Aorta (tissue), 5 donors: ENCODE data around the gene STARD9. TPM values are rescaled to one million over a fixed set of nuclear protein-coding genes. Genes with fewer than 3 reads are reported as not detected.
A peak's percentile ranks its signal among the peaks of the same experiment; 100 is the strongest.

ENCODE experiments used
- ATAC-seq: fragments of 200-7000 bp; cut with Tn5 transposase; one replicate; pipeline ENCODE4 v1.9.1; 2022; ENCODE audit warnings: moderate library complexity; ENCODE audit not compliant: low FRiP score
- DNase-seq, 2 donors: peaks; one replicate each; pipeline ENCODE4 v3.0.0-alpha.2; 2020
- H3K27ac ChIP-seq, 2 donors: one replicate each; pipeline ENCODE4 v1.5.1; 2013; ENCODE audit warnings: low read length in 2 of 2, mild to moderate bottlenecking in 2 of 2, moderate library complexity in 2 of 2, control low read depth in 1 of 2, inconsistent platforms in 1 of 2, low read depth in 1 of 2
- H3K27me3 ChIP-seq, 2 donors: one replicate each; pipeline ENCODE4 v1.6.1; 2013; ENCODE audit warnings: control low read depth in 1 of 2, low read length in 1 of 2, mild to moderate bottlenecking in 1 of 2, moderate library complexity in 1 of 2; ENCODE audit not compliant: insufficient read depth in 2 of 2, control insufficient read depth in 1 of 2
- H3K36me3 ChIP-seq, 2 donors: one replicate each; pipeline ENCODE4 v1.6.1; 2013; ENCODE audit warnings: control low read depth in 1 of 2, low read length in 1 of 2, mild to moderate bottlenecking in 1 of 2; ENCODE audit not compliant: insufficient read depth in 2 of 2, control insufficient read depth in 1 of 2
- H3K4me1 ChIP-seq, 2 donors: one replicate each; pipeline ENCODE4 v1.6.1; 2013; ENCODE audit warnings: low read length in 2 of 2, control low read depth in 1 of 2, mild to moderate bottlenecking in 1 of 2, moderate library complexity in 1 of 2; ENCODE audit not compliant: insufficient read depth in 2 of 2, control insufficient read depth in 1 of 2
- H3K4me3 ChIP-seq, 2 donors: one replicate each; pipeline ENCODE4 v1.5.1; 2013; ENCODE audit warnings: low read length in 2 of 2, control low read depth in 1 of 2, mild to moderate bottlenecking in 1 of 2
- H3K9me3 ChIP-seq: one replicate; pipeline ENCODE4 v1.6.1; 2013; ENCODE audit warnings: mild to moderate bottlenecking, low read length; ENCODE audit not compliant: control insufficient read depth
- WGBS, 2 donors: extraction: QIAGEN DNeasy Blood & Tissue Kit; methylation state at CpG; one replicate each; pipeline ENCODE4 v1.1.7; 2013; 5-methylcytosine and 5-hydroxymethylcytosine counted together
- intact Hi-C, 2 donors: fragments of 100-400 bp; cut with DNase I; formaldehyde crosslinking; loops; one replicate each; pipeline versions ENCODE4 v1.14.2 to v1.15.0; 2022
- polyA plus RNA-seq, 2 donors: library from polyadenylated mRNA; stranded (reverse); fragments of 200-250 nt; gene quantifications; one replicate each; pipeline ENCODE4 v1.2.3, GENCODE V29; 2013
- total RNA-seq, 2 donors: library from RNA; stranded (reverse); fragmentation: NEBNext Ultra II Directional; extraction: Animal tissue kit (Norgen Biotek cat#: 25700); gene quantifications; one replicate each; pipeline ENCODE4 v1.2.1, GENCODE V29; 2021
- donor health status: healthy with polysubstance abuse.
- donor health status: Bipolar disorder and iron deficiency.
- donor health status: DM: no; HTN: no; CAD: no.
- donor health status: DM: no; HTN: no; CAD: no.
- donor health status: DM: yes; HTN: yes; CAD: no.

Gene STARD9
- total and polyA plus RNA-seq, 4 donors, result 3.3 to 65.8 (median 26.5) TPM

GRCh38 chr15:42707068-42707467 lies 131.7 kb downstream of the STARD9 start:
- H3K4me1 ChIP-seq, result peaks cover 0 to 2% of the 10 kb centered on the region in 2 donors
- no peaks in the 10 kb centered on the region for H3K9me3 ChIP-seq
- intact Hi-C loops, result loop anchor here in 1 of 2 donors (10.0 kb wide), 1 partner anchor 88 kb away; no protein-coding TSS in a partner anchor
- ATAC-seq (no peak), DNase-seq (no peak)
- H3K36me3 ChIP-seq, result no peaks in the 10 kb centered on the region
- 18% methylated on average over 2 of the region's 2 CpGs for WGBS, 2 donors
- H3K4me3 ChIP-seq, result no peak overlapping the region
- no peaks in the 10 kb centered on the region for H3K27me3 ChIP-seq
- no peak overlapping the region for H3K27ac ChIP-seq

GRCh38 chr15:42707873-42708544 lies 132.6 kb downstream of the STARD9 start:
- H3K9me3 ChIP-seq, result no peaks in the 10 kb centered on the region
- intact Hi-C loops, result loop anchor here in 1 of 2 donors (10.0 kb wide), 1 partner anchor 87 kb away; no protein-coding TSS in a partner anchor
- no peaks in the 10 kb centered on the region for H3K27me3 ChIP-seq
- no peak overlapping the region for H3K4me3 ChIP-seq
- no peak for DNase-seq
- no peak overlapping the region for H3K27ac ChIP-seq
- peaks cover 0 to 2% of the 10 kb centered on the region in 2 donors for H3K4me1 ChIP-seq
- H3K36me3 ChIP-seq, result no peaks in the 10 kb centered on the region
- WGBS, 2 donors, result 69 to 71% methylated on average over 3 of the region's 3 CpGs
- no peak for ATAC-seq

- H3K36me3 ChIP-seq, result no peaks in the 10 kb centered on the region
- peaks cover 0 to 2% of the 10 kb centered on the region in 2 donors for H3K4me1 ChIP-seq
- no peak for ATAC-seq
- WGBS, 2 donors, result 86 to 89% methylated on average over 2 of the region's 2 CpGs
- H3K9me3 ChIP-seq, result no peaks in the 10 kb centered on the region
- no peak for DNase-seq
- H3K4me3 ChIP-seq, result no peak overlapping the region
- no peaks in the 10 kb centered on the region for H3K27me3 ChIP-seq
- H3K27ac ChIP-seq, result peak overlapping the region in 1 of 2 donors; percentile 48
- intact Hi-C loops, result no loop called here
Observed at GRCh38 chr15:42710662-42711061, 135.3 kb downstream of the STARD9 start.

GRCh38 chr15:42711746-42712145 lies 136.3 kb downstream of the STARD9 start:
- Histone ChIP-seq H3K27me3 (no peaks in the 10 kb centered on the region), H3K9me3 (no peaks in the 10 kb centered on the region), H3K4me1 (peaks cover 0 to 2% of the 10 kb centered on the region in 2 donors), H3K36me3 (peaks cover 0 to 2% of the 10 kb centered on the region in 2 donors), H3K27ac (no peak overlapping the region), H3K4me3 (no peak overlapping the region)
- intact Hi-C loops, result no loop called here
- ATAC-seq (no peak), DNase-seq (no peak)
- WGBS, 2 donors, result 87 to 88% methylated on average over 3 of the region's 3 CpGs

GRCh38 chr15:42712584-42712983 lies 137.2 kb downstream of the STARD9 start:
- ATAC-seq (no peak), DNase-seq (no peak)
- H3K36me3 ChIP-seq, result peaks cover 0 to 3% of the 10 kb centered on the region in 2 donors
- H3K4me3 ChIP-seq, result no peak overlapping the region
- no peak overlapping the region for H3K27ac ChIP-seq
- no peaks in the 10 kb centered on the region for H3K9me3 ChIP-seq
- H3K27me3 ChIP-seq, result no peaks in the 10 kb centered on the region
- H3K4me1 ChIP-seq, result peaks cover 0 to 2% of the 10 kb centered on the region in 2 donors
- WGBS, 2 donors, result 96% methylated on average over 4 of the region's 4 CpGs
- intact Hi-C loops, result no loop called here

- no peak for ATAC-seq
- Histone ChIP-seq H3K36me3 (peaks cover 0 to 6% of the 10 kb centered on the region in 2 donors), H3K9me3 (no peaks in the 10 kb centered on the region), H3K27me3 (no peaks in the 10 kb centered on the region), H3K27ac (no peak overlapping the region), H3K4me1 (peaks cover 0 to 2% of the 10 kb centered on the region in 2 donors), H3K4me3 (no peak overlapping the region)
- 92 to 96% methylated on average over 5 of the region's 5 CpGs for WGBS, 2 donors
- no peak for DNase-seq
- intact Hi-C loops, result no loop called here
Observed at GRCh38 chr15:42716125-42716524, 140.7 kb downstream of the STARD9 start.

GRCh38 chr15:42716626-42717025 lies 141.2 kb downstream of the STARD9 start:
- peaks cover 0 to 2% of the 10 kb centered on the region in 2 donors for H3K4me1 ChIP-seq
- intact Hi-C loops, result no loop called here
- H3K9me3 ChIP-seq, result no peaks in the 10 kb centered on the region
- no peaks in the 10 kb centered on the region for H3K27me3 ChIP-seq
- ATAC-seq (no peak), DNase-seq (no peak)
- no peak overlapping the region for H3K27ac ChIP-seq
- WGBS, 2 donors, result 100% methylated on average over 2 of the region's 2 CpGs
- no peak overlapping the region for H3K4me3 ChIP-seq
- peaks cover 0 to 6% of the 10 kb centered on the region in 2 donors for H3K36me3 ChIP-seq

- no peaks in the 10 kb centered on the region for H3K4me1 ChIP-seq
- WGBS, 2 donors, result 84 to 87% methylated on average over 6 of the region's 6 CpGs
- H3K9me3 ChIP-seq, result no peaks in the 10 kb centered on the region
- no peaks in the 10 kb centered on the region for H3K27me3 ChIP-seq
- DNase-seq, result no peak
- intact Hi-C loops, result no loop called here
- H3K4me3 ChIP-seq, result no peak overlapping the region
- peaks cover 0 to 6% of the 10 kb centered on the region in 2 donors for H3K36me3 ChIP-seq
- ATAC-seq, result no peak
- no peak overlapping the region for H3K27ac ChIP-seq
Observed at GRCh38 chr15:42719043-42719442, 143.6 kb downstream of the STARD9 start.

GRCh38 chr15:42720071-42720470 lies 144.7 kb downstream of the STARD9 start:
- no peaks in the 10 kb centered on the region for H3K4me1 ChIP-seq
- H3K4me3 ChIP-seq, result no peak overlapping the region
- ATAC-seq (no peak), DNase-seq (no peak)
- intact Hi-C loops, result no loop called here
- peaks cover 4 to 8% of the 10 kb centered on the region in 2 donors for H3K36me3 ChIP-seq
- WGBS, 2 donors, result 79 to 86% methylated on average over 3 of the region's 3 CpGs
- H3K27ac ChIP-seq, result peak overlapping the region in 1 of 2 donors; percentile 60
- no peaks in the 10 kb centered on the region for H3K9me3 ChIP-seq
- no peaks in the 10 kb centered on the region for H3K27me3 ChIP-seq
